COR-L47 (cell line): ENCODE measurements around the gene MYO10.
"Not testable (repeated sequence)": the region's sequence is repeated elsewhere in the genome, so short reads cannot be mapped to it uniquely, and the experiment has no call there.

Experiments
- DNase-seq: peaks from one replicate; lab custom pipeline; 2025; lab: John Stamatoyannopoulos, UW

The MYO10 gene

GRCh38 chr5:16886793-16887345, 49.2 kb downstream of the MYO10 start:
- no peak for DNase-seq

GRCh38 chr5:16886366-16886736, 49.7 kb downstream of the MYO10 start:
- DNase-seq = no peak

GRCh38 chr5:16885635-16886365, 50.3 kb downstream of the MYO10 start:
- DNase-seq = no peak

GRCh38 chr5:16884595-16884994, 51.5 kb downstream of the MYO10 start:
- no peak for DNase-seq

- no peak for DNase-seq
These were observed 52.3 kb downstream of the MYO10 start for GRCh38 chr5:16883806-16884205.

- DNase-seq = no peak
These were observed 52.9 kb downstream of the MYO10 start for GRCh38 chr5:16883176-16883575.

GRCh38 chr5:16881251-16881650, 54.8 kb downstream of the MYO10 start:
- DNase-seq = no peak

GRCh38 chr5:16880547-16880946, 55.5 kb downstream of the MYO10 start:
- no peak for DNase-seq

GRCh38 chr5:16879650-16880049, 56.4 kb downstream of the MYO10 start:
- DNase-seq = no peak

- DNase-seq = no peak
These were observed 56.9 kb downstream of the MYO10 start for GRCh38 chr5:16879191-16879590.

GRCh38 chr5:16877267-16877935, 58.7 kb downstream of the MYO10 start:
- DNase-seq = no peak

GRCh38 chr5:16874424-16874823, 61.7 kb downstream of the MYO10 start:
- not testable (repeated sequence) for DNase-seq

- DNase-seq = no peak
These were observed 64.2 kb downstream of the MYO10 start for GRCh38 chr5:16871746-16872339.

- no peak for DNase-seq
These were observed 65.2 kb downstream of the MYO10 start for GRCh38 chr5:16870878-16871277.

- no peak for DNase-seq
These were observed 66.0 kb downstream of the MYO10 start for GRCh38 chr5:16869821-16870796.

GRCh38 chr5:16867577-16867953, 68.5 kb downstream of the MYO10 start:
- DNase-seq = no peak

GRCh38 chr5:16866795-16867576, 69.1 kb downstream of the MYO10 start:
- DNase-seq = peak; percentile 67

GRCh38 chr5:16866273-16866672, 69.8 kb downstream of the MYO10 start:
- no peak for DNase-seq

GRCh38 chr5:16865151-16865550, 70.9 kb downstream of the MYO10 start:
- DNase-seq = no peak

- no peak for DNase-seq
These were observed 71.4 kb downstream of the MYO10 start for GRCh38 chr5:16864631-16865131.

GRCh38 chr5:16863469-16863946, 72.6 kb downstream of the MYO10 start:
- DNase-seq = no peak
